Kasumi-1 (cell line): ENCODE results near the gene NUP107.

Experiments used
- DNase-seq, 2 experiments: peaks; one replicate each; lab custom pipeline; 2025; lab: John Stamatoyannopoulos, UW

Gene NUP107

DNA sequence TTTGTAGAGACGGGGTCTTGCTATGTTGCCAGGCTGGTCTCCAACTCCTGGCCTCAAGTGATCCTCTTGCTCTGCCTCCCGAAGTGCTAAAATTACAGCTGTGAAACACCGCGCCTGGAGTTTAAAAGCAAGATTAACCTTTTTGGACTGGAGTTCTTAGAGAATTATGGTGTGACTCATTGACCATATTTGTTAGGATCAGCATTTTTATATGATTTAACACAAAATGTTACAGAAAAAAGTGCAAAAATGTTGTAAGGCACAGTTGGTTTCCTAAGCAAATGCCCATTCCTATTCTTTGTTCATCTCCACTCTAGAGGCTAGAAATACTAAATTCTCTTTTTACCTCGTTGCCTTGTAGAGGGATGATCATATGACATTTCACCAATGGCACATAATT is 86.8 kb downstream of the NUP107 start:
- no peak for DNase-seq

DNA sequence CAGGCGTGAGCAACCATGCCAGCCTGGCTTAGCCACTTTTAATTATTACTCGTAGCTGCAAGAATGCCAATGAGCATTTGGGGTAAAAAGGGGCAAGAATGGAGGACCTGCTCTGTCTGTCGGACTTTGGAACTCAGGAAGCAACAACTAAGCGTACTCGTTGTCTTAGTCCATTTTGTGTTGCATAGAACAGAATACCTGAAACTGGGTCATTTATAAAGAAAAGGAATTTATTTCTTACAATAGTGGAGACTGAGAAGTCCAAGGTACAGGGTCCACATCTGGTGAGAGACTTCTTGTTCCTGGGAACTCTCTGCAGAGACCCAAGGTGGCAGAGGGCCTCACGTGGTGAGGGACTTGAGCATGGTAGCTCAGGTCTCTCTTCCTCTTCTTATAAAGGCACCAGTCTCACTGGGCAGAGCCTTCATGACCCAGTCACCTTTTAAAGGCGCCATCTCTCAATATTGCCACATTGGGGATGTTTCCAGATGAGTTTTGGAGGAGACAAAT is 88.4 kb downstream of the NUP107 start:
- no peak for DNase-seq

GRCh38 chr12:68776976-68777610 is 90.3 kb downstream of the NUP107 start:
- DNase-seq: no peak

DNA sequence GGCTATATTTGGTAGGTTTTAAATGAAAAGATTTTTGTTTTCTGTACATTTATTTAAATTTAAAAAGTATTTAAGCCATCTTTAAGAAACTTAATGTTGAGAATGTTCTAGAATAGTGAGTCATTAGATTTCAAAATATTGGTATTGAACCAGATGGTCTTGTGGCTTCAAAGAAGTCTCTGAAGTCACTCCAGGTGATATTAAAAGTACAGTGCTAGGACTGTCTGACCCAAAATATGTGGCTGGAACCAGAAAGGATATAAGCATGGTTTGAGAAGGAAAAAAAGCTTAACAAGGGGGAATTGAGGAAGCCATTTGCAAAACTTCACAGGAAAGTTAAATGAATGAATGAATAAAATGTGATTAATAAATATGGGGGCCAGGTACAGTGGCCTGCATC is 92.5 kb downstream of the NUP107 start:
- no peak for DNase-seq

DNA sequence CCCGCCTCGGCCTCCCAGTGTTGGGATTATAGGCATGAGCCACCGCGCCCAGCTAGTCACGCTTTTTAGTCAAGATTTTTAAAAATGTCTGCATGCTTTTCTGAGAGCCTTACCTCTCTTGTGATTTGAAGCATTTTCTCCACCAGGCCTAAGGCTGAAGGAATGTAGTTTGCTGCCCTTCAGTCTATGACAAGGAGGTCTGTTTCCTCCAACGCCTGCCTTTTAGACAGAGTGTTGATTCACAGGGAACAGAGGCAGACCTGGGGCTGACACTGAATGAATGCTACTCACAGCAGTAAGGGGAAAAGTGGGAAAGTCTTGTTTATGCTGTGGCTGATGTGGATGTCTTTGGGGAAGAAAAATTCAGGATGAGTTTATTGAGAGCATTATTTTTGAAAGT is 94.0 kb downstream of the NUP107 start:
- no peak for DNase-seq

- DNase-seq: no peak
These were observed 95.0 kb downstream of the NUP107 start for GRCh38 chr12:68781728-68782127.

GRCh38 chr12:68784015-68784414 is 97.2 kb downstream of the NUP107 start:
- DNase-seq: no peak

DNA sequence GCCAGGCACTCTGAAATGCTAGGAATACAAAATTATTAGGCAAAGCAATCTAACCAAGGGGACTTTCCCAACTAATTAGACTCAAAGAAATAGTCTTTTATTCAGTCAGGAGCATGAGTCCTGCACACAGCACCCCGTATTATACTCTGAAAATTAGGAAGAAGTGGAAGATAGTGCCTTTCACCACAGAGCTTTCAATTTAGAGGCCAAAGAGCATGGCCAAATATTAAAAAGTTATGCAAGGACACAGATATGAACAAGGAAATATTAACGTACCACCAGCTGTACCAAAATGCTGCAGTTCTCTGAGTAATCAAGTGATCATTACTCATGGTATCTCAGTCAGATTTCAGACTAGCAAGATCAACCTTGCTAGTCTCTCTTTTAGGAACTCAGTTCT is 98.6 kb downstream of the NUP107 start:
- no peak for DNase-seq

- DNase-seq: no peak
These were observed 99.0 kb downstream of the NUP107 start for GRCh38 chr12:68785823-68786222.

DNA sequence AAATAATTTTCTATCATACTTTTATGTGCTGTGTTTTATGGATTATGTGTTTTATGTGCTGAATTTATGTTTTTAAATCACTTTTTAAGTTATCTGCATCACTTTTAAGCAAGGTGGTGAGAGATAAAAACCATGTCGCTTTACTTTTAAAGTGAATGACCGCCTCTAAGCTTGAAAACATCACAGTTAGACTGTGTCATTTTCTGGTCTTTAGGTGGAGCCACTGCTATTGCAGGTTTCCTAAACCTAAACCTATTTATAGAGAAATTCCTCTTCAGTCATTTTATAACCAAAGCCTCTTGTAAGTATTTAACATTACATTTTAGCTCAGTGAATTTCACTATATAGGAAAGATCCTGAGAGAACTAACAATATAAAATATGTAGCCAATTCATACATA is 100.2 kb downstream of the NUP107 start:
- no peak for DNase-seq

DNA sequence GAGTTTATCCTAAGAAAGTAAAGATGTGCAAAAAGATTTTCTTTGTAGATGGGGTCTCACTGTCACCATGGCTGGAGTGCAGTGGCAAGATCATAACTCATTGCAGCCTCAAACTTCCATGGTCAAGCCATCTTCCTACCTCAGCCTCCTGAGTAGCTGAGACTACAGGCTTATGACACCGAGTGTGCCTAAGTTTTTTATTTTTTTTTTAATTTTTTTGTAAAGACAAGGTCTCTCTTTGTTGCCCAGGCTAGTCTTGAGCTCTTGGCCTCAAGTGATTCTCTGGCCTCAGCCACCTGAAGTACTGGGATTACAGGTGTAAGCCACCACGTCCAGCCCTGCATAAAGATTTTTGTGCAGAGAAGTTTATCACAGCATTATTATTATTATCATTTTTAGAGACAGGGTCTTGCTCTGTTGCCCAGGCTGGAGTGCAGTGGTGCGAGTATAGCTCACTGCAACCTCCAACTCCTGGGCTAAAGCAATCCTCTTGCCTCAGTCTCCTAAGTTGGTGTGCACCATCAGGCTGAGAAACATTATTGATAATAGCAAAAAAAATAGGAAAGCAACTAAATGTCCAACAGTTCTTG is 101.9 kb downstream of the NUP107 start:
- DNase-seq: no peak

DNA sequence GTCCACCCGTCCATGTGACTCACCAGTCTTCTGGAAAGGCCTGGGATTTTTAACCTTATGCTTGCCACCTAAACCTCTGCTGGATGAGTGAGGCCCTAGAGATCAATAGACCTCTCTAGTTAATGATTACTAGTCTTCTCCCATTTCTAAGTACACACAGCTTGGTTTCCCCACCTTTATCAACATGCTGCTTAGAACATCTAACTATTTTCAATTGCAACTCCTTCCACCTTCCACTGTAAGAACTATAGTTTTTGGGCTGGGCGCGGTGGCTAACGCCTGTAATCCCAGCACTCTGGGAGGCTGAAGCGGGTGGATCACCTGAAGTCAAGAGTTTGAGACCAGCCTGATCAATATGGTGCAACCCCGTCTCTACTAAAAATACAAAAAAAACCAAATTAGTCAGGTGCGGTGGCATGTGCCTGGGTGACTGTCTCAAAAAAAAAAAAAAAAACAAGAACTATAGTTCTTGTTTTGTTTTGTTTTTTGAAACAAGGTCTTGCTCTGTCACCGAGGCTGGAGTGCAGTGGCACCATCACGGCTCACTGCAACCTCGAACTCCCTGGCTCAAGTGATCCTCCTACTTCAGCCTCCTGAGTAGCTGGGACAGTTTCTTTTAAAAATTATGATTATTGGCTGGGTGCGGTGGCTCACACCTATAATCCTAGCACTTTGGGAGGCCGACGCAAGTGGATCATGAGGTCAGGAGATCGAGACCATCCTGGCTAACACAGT is 102.5 kb downstream of the NUP107 start:
- DNase-seq: no peak

DNA sequence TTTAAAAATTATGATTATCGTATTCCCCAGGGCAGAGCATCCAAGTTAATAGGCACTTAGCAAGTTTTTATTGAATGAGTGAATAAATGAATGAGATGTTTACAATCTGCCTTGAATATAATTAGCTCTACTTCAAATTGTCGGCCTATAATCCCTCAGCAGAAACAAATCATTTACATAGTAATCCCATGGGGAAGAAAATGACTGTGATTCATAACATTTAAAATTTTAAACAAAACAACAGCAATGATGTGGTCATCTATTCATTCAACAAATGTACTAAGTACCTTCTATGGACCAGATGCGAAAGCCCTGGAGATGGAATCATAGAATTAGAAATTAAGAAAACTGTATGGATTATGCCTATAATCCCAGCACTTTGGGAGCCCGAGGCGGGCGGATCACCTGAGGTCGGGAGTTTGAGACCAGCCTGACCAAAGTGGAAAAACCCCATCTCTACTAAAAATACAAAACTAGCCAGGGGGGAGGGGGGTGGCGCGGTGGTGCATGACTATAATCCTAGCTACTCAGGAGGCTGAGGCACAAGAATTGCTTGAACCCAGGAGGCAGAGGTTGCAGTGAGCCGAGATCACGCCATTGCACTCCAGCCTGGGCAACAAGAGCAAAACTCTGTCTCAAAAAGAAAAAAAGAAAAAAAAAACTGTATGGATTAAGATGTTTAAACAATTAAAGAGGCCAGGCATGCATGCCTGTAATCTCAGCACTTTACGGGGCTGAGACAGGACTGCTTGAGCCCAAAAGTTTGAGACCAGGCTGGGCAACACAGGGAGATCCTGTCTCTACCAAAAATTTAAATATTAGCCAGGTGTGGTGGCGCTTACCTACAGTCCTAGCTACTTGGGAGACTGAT is 103.5 kb downstream of the NUP107 start:
- no peak for DNase-seq

GRCh38 chr12:68790952-68791234 is 104.1 kb downstream of the NUP107 start:
- DNase-seq: no peak

DNA sequence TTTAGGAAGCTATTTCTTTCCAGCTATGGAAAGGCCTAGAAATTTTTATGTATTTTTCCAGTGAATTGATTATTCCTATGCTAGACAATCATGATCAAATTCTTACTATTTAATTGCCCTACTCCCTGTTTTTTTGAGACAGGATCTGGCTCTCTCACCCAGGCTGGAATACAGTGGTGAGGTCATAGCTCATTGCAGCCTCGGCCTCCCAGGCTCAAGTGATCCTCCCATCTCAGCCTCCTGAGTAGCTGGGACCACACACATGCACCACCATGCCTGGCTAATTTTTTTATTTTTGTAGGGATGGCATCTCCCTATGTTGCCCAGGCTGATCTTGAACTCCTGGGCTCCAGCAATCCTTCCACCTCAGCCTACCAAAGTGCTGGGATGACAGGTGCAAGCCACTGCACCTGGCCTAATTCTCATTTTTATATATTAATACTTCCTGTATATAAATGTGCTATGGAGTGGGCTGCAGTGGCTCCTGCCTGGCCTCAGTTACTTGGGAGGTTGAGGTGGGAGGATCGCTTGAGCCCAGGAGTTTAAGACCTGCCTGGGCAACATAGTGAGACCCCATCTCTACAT is 105.2 kb downstream of the NUP107 start:
- DNase-seq: no peak

- peak; percentile 57 to 58 for DNase-seq
These were observed 106.2 kb downstream of the NUP107 start for GRCh38 chr12:68792952-68793351.

- no peak for DNase-seq
These were observed 106.7 kb downstream of the NUP107 start for GRCh38 chr12:68793436-68793835.

- no peak for DNase-seq
These were observed 107.3 kb downstream of the NUP107 start for GRCh38 chr12:68793975-68794652.

GRCh38 chr12:68794653-68795251 is 108.0 kb downstream of the NUP107 start:
- no peak for DNase-seq
